ENCODE measurements around the gene MSRB3. TPM values are rescaled to one million over a fixed set of nuclear protein-coding genes. Genes with fewer than 3 reads are reported as not detected.

Gene MSRB3
- total and polyA plus RNA-seq, 3 experiments from 2014 or later = not detected

- Mint-ChIP-seq H3K36me3 (no peaks in the 10 kb centered on the region), H3K27me3 (no peaks in the 10 kb centered on the region), H3K9me3 (peaks cover 0 to 4% (median 3%) of the 10 kb centered on the region in 5 donors), H3K27ac (no peak overlapping the region), H3K4me1 (no peaks in the 10 kb centered on the region), H3K4me3 (no peak overlapping the region)
- H3K4me1 ChIP-seq (ENCODE audit: insufficient read depth, low read length) = no peaks in the 10 kb centered on the region
- no peaks in the 10 kb centered on the region for H3K36me3 ChIP-seq (ENCODE audit: insufficient read depth, low read length)
- CTCF ChIA-PET = no interaction called here
- no peak overlapping the region for H3K4me3 ChIP-seq (ENCODE audit: low read length)
- POLR2A ChIA-PET = no interaction called here
- no peaks in the 10 kb centered on the region for H3K27me3 ChIP-seq (ENCODE audit: insufficient read depth, low read length, poor library complexity, severe bottlenecking)
- H3K9me3 ChIP-seq (ENCODE audit: low read length) = no peaks in the 10 kb centered on the region
- DNase-seq = no peak
- no peak overlapping the region for H3K27ac ChIP-seq (ENCODE audit: low read depth, low read length)
Observed at GRCh38 chr12:65459545-65459944, 181.1 kb downstream of the MSRB3 start.

GRCh38 chr12:65460063-65460462, 181.6 kb downstream of the MSRB3 start:
- Mint-ChIP-seq H3K27ac (no peak overlapping the region), H3K9me3 (peaks cover 0 to 4% (median 3%) of the 10 kb centered on the region in 5 donors), H3K36me3 (no peaks in the 10 kb centered on the region), H3K27me3 (no peaks in the 10 kb centered on the region), H3K4me3 (no peak overlapping the region), H3K4me1 (no peaks in the 10 kb centered on the region)
- ChIA-PET CTCF (no interaction called here), POLR2A (no interaction called here)
- DNase-seq = no peak
- Histone ChIP-seq H3K9me3 (ENCODE audit: low read length) (no peaks in the 10 kb centered on the region), H3K27ac (ENCODE audit: low read depth, low read length) (no peak overlapping the region), H3K4me1 (ENCODE audit: insufficient read depth, low read length) (no peaks in the 10 kb centered on the region), H3K27me3 (ENCODE audit: insufficient read depth, low read length, poor library complexity, severe bottlenecking) (no peaks in the 10 kb centered on the region), H3K36me3 (ENCODE audit: insufficient read depth, low read length) (no peaks in the 10 kb centered on the region), H3K4me3 (ENCODE audit: low read length) (no peak overlapping the region)

DNA sequence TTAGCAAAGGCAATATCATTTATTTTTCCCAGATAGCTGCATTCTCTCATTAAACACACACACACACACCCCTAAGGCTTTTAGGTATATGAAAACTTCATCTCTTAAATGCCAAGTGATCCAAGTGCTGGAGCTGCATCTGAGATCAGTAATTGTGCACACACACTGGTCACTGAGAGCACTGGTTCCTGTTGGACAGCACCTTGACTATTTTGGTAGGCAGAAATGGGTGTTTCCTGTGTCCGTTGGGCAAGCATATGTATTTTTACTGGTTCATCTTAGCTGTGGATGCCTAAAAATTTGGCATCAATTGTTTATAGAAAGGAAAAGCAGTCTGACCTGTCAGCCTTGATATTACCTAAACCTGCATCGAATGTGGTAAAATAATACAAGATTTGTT, 182.5 kb downstream of the MSRB3 start:
- ChIA-PET POLR2A (no interaction called here), CTCF (no interaction called here)
- Mint-ChIP-seq H3K36me3 (no peaks in the 10 kb centered on the region), H3K27me3 (no peaks in the 10 kb centered on the region), H3K4me3 (no peak overlapping the region), H3K27ac (no peak overlapping the region), H3K4me1 (no peaks in the 10 kb centered on the region), H3K9me3 (peaks cover 0 to 4% (median 3%) of the 10 kb centered on the region in 5 donors)
- H3K36me3 ChIP-seq (ENCODE audit: insufficient read depth, low read length) = no peaks in the 10 kb centered on the region
- H3K4me3 ChIP-seq (ENCODE audit: low read length) = no peak overlapping the region
- no peak for DNase-seq
- H3K27me3 ChIP-seq (ENCODE audit: insufficient read depth, low read length, poor library complexity, severe bottlenecking) = no peaks in the 10 kb centered on the region
- H3K27ac ChIP-seq (ENCODE audit: low read depth, low read length) = no peak overlapping the region
- H3K9me3 ChIP-seq (ENCODE audit: low read length) = no peaks in the 10 kb centered on the region
- H3K4me1 ChIP-seq (ENCODE audit: insufficient read depth, low read length) = no peaks in the 10 kb centered on the region

- CTCF ChIA-PET = no interaction called here
- Mint-ChIP-seq H3K36me3 (no peaks in the 10 kb centered on the region), H3K27me3 (no peaks in the 10 kb centered on the region), H3K4me3 (no peak overlapping the region), H3K4me1 (no peaks in the 10 kb centered on the region), H3K27ac (no peak overlapping the region), H3K9me3 (peaks cover 0 to 4% (median 3%) of the 10 kb centered on the region in 5 donors)
- POLR2A ChIA-PET = no interaction called here
- no peaks in the 10 kb centered on the region for H3K4me1 ChIP-seq (ENCODE audit: insufficient read depth, low read length)
- no peak for DNase-seq
- H3K27me3 ChIP-seq (ENCODE audit: insufficient read depth, low read length, poor library complexity, severe bottlenecking) = no peaks in the 10 kb centered on the region
- no peak overlapping the region for H3K4me3 ChIP-seq (ENCODE audit: low read length)
- H3K36me3 ChIP-seq (ENCODE audit: insufficient read depth, low read length) = no peaks in the 10 kb centered on the region
- H3K27ac ChIP-seq (ENCODE audit: low read depth, low read length) = no peak overlapping the region
- no peaks in the 10 kb centered on the region for H3K9me3 ChIP-seq (ENCODE audit: low read length)
Observed at GRCh38 chr12:65462484-65462883, 184.0 kb downstream of the MSRB3 start.

- Histone ChIP-seq H3K27me3 (ENCODE audit: insufficient read depth, low read length, poor library complexity, severe bottlenecking) (no peaks in the 10 kb centered on the region), H3K4me3 (ENCODE audit: low read length) (no peak overlapping the region), H3K9me3 (ENCODE audit: low read length) (no peaks in the 10 kb centered on the region), H3K27ac (ENCODE audit: low read depth, low read length) (no peak overlapping the region), H3K4me1 (ENCODE audit: insufficient read depth, low read length) (no peaks in the 10 kb centered on the region), H3K36me3 (ENCODE audit: insufficient read depth, low read length) (no peaks in the 10 kb centered on the region)
- Mint-ChIP-seq H3K4me3 (no peak overlapping the region), H3K27ac (no peak overlapping the region), H3K9me3 (peaks cover 0 to 4% (median 0%) of the 10 kb centered on the region in 5 donors), H3K36me3 (no peaks in the 10 kb centered on the region), H3K4me1 (no peaks in the 10 kb centered on the region), H3K27me3 (no peaks in the 10 kb centered on the region)
- ChIA-PET POLR2A (no interaction called here), CTCF (no interaction called here)
- no peak for DNase-seq
Observed at GRCh38 chr12:65463082-65463481, 184.6 kb downstream of the MSRB3 start.

GRCh38 chr12:65463611-65464010, 185.1 kb downstream of the MSRB3 start:
- H3K4me3 ChIP-seq (ENCODE audit: low read length) = no peak overlapping the region
- H3K9me3 ChIP-seq (ENCODE audit: low read length) = no peaks in the 10 kb centered on the region
- peaks cover 0 to 4% (median 0%) of the 10 kb centered on the region in 5 donors for H3K9me3 Mint-ChIP-seq
- DNase-seq = no peak
- no peaks in the 10 kb centered on the region for H3K36me3 ChIP-seq (ENCODE audit: insufficient read depth, low read length)
- no peaks in the 10 kb centered on the region for H3K27me3 Mint-ChIP-seq
- H3K4me3 Mint-ChIP-seq = no peak overlapping the region
- H3K36me3 Mint-ChIP-seq = no peaks in the 10 kb centered on the region
- ChIA-PET POLR2A (no interaction called here), CTCF (no interaction called here)
- H3K4me1 ChIP-seq (ENCODE audit: insufficient read depth, low read length) = no peaks in the 10 kb centered on the region
- no peak overlapping the region for H3K27ac ChIP-seq (ENCODE audit: low read depth, low read length)
- no peak overlapping the region for H3K27ac Mint-ChIP-seq
- no peaks in the 10 kb centered on the region for H3K4me1 Mint-ChIP-seq
- H3K27me3 ChIP-seq (ENCODE audit: insufficient read depth, low read length, poor library complexity, severe bottlenecking) = no peaks in the 10 kb centered on the region

GRCh38 chr12:65464930-65465329, 186.4 kb downstream of the MSRB3 start:
- no peaks in the 10 kb centered on the region for H3K27me3 Mint-ChIP-seq
- H3K27ac Mint-ChIP-seq = no peak overlapping the region
- H3K4me1 Mint-ChIP-seq = no peaks in the 10 kb centered on the region

GRCh38 chr12:65465766-65466547, 187.5 kb downstream of the MSRB3 start:
- no peaks in the 10 kb centered on the region for H3K4me1 ChIP-seq (ENCODE audit: insufficient read depth, low read length)
- H3K27me3 Mint-ChIP-seq = no peaks in the 10 kb centered on the region
- CTCF ChIA-PET = no interaction called here

More at GRCh38 chr12:65464930-65465329, 186.4 kb downstream of the MSRB3 start:
- no peak overlapping the region for H3K4me3 Mint-ChIP-seq
- Histone ChIP-seq H3K27me3 (ENCODE audit: insufficient read depth, low read length, poor library complexity, severe bottlenecking) (no peaks in the 10 kb centered on the region), H3K4me1 (ENCODE audit: insufficient read depth, low read length) (no peaks in the 10 kb centered on the region), H3K27ac (ENCODE audit: low read depth, low read length) (no peak overlapping the region), H3K4me3 (ENCODE audit: low read length) (no peak overlapping the region), H3K9me3 (ENCODE audit: low read length) (no peaks in the 10 kb centered on the region), H3K36me3 (ENCODE audit: insufficient read depth, low read length) (no peaks in the 10 kb centered on the region)
- POLR2A ChIA-PET = no interaction called here
- CTCF ChIA-PET = no interaction called here
- no peak for DNase-seq
- no peaks in the 10 kb centered on the region for H3K36me3 Mint-ChIP-seq
- peaks cover 0 to 4% (median 0%) of the 10 kb centered on the region in 5 donors for H3K9me3 Mint-ChIP-seq

More at GRCh38 chr12:65465766-65466547, 187.5 kb downstream of the MSRB3 start:
- no peak overlapping the region for H3K27ac Mint-ChIP-seq
- DNase-seq = no peak
- no peaks in the 10 kb centered on the region for H3K36me3 Mint-ChIP-seq
- H3K4me3 Mint-ChIP-seq = no peak overlapping the region
- Histone ChIP-seq H3K9me3 (ENCODE audit: low read length) (no peaks in the 10 kb centered on the region), H3K4me3 (ENCODE audit: low read length) (no peak overlapping the region), H3K27ac (ENCODE audit: low read depth, low read length) (no peak overlapping the region), H3K27me3 (ENCODE audit: insufficient read depth, low read length, poor library complexity, severe bottlenecking) (no peaks in the 10 kb centered on the region), H3K36me3 (ENCODE audit: insufficient read depth, low read length) (no peaks in the 10 kb centered on the region)
- peaks cover 0 to 6% (median 0%) of the 10 kb centered on the region in 5 donors for H3K9me3 Mint-ChIP-seq
- H3K4me1 Mint-ChIP-seq = no peaks in the 10 kb centered on the region
- POLR2A ChIA-PET = no interaction called here
